ENCODE data around the gene PRKCA.

PRKCA gene

GRCh38 chr17:66860204-66860603, 557.8 kb downstream of the PRKCA start:
- no peak for DNase-seq

All from NCI-H748 treated with DMSO at 0.1 percent for 48 hours (cell line).